ENCODE measurements around the gene HIPK2.

DNA sequence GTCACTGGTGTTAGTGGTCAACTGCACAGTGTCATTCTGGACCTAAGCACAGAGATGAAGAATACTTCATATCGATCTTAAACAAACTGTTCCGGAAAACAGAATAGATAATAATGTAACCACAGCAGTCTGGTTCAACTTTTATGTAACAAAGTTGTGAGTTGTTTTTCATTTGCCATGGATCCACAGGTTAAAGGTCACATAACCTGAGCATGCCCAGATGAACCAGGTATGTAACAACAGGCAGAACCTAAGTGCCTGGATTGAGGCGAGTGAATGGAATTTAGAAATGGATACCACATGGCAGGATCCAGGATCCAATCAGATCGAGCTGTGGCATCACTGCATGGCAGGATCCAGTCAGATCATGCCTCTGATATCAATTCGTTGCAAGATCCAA lies 167.2 kb downstream of the HIPK2 start:
- TF ChIP-seq GATA3 (IDR thresholded peaks at IDR 0.05; ENCODE audit: low read depth, low read length) (no peak), GATA2 (IDR thresholded peaks at IDR 0.05; ENCODE audit: low read depth, low read length) (no peak)
